K562 (cell line): ENCODE measurements around the gene CCNY. TPM values are rescaled to one million over a fixed set of nuclear protein-coding genes. Genes with fewer than 3 reads are reported as not detected.

Source experiments
- CAMTA2 ChIP-seq: fragments of 250-450 bp; sonication (Bioruptor Pico); conservative IDR thresholded peaks from 2 replicates; pipeline ENCODE4 v1.5.1; 2022
- ETV5 ChIP-seq: sonication (generic); formaldehyde crosslinking; IDR thresholded peaks from 2 replicates; pipeline ENCODE4 v1.4.0; 2020; ENCODE audit warnings: low read depth, mild to moderate bottlenecking, missing genetic modification reagents
- FIP1L1 ChIP-seq: fragments of 200-400 bp; formaldehyde crosslinking; IDR thresholded peaks from 2 replicates; pipeline ENCODE4 v1.6.1; 2018; ENCODE audit warnings: mild to moderate bottlenecking, low read depth, low read length; ENCODE audit not compliant: poor library complexity, severe bottlenecking
- FOXA1 ChIP-seq: fragments of 450-650 bp; IDR thresholded peaks from 2 replicates; pipeline ENCODE4 v1.6.1; 2016; ENCODE audit warnings: mild to moderate bottlenecking, borderline replicate concordance
- HMG20A ChIP-seq: fragments of 450-650 bp; formaldehyde crosslinking; conservative IDR thresholded peaks from 2 replicates; pipeline ENCODE4 v1.4.0; 2020; ENCODE audit warnings: mild to moderate bottlenecking, mixed read lengths
- NCOA1 ChIP-seq: fragments of 450-650 bp; IDR thresholded peaks from 2 replicates; pipeline ENCODE4 v1.6.1; 2016; ENCODE audit warnings: low read depth
- NCOR1 ChIP-seq: fragments of 450-650 bp; IDR thresholded peaks from 2 replicates; pipeline ENCODE4 v1.6.1; 2016; ENCODE audit warnings: mild to moderate bottlenecking, moderate library complexity
- NFE2L1 ChIP-seq: fragments of 450-650 bp; IDR thresholded peaks from 2 replicates; pipeline ENCODE4 v1.6.1; 2016; ENCODE audit warnings: missing genetic modification characterization, low read depth, mild to moderate bottlenecking, missing compliant biosample characterization, moderate library complexity, borderline replicate concordance
- NFIC ChIP-seq: fragments of 450-650 bp; IDR thresholded peaks from 2 replicates; pipeline ENCODE4 v1.6.1; 2017; ENCODE audit warnings: mild to moderate bottlenecking, inconsistent platforms
- NFIX ChIP-seq: fragments of 250-450 bp; sonication (Bioruptor Pico); IDR thresholded peaks from 2 replicates; pipeline ENCODE4 v1.4.0; 2020; ENCODE audit warnings: low read depth, mild to moderate bottlenecking, moderate library complexity
- POLR2A ChIP-seq: fragments of 450-650 bp; conservative IDR thresholded peaks from 2 replicates; pipeline ENCODE4 v1.6.1; 2016
- PPARD ChIP-seq: fragments of 250-450 bp; sonication (Bioruptor Pico); IDR thresholded peaks from 2 replicates; pipeline ENCODE4 v1.8.0; 2022; ENCODE audit warnings: inconsistent platforms, mild to moderate bottlenecking, moderate library complexity
- PURB ChIP-seq: sonication (generic); formaldehyde crosslinking; IDR thresholded peaks from 2 replicates; pipeline ENCODE4 v1.9.0; 2021; ENCODE audit warnings: low read depth, mild to moderate bottlenecking, missing genetic modification reagents
- SNIP1 ChIP-seq: fragments of 450-650 bp; IDR thresholded peaks from 2 replicates; pipeline ENCODE4 v1.7.1; 2017; ENCODE audit warnings: low read depth, mild to moderate bottlenecking
- SRSF3 ChIP-seq: fragments of 200-400 bp; formaldehyde crosslinking; IDR thresholded peaks from 2 replicates; pipeline ENCODE4 v1.6.1; 2016; ENCODE audit warnings: mild to moderate bottlenecking, low read length, moderate library complexity; ENCODE audit not compliant: insufficient read depth
- TSHZ1 ChIP-seq: fragments of 250-450 bp; sonication (Bioruptor Pico); IDR thresholded peaks from 2 replicates; pipeline ENCODE4 v1.4.0; 2020; ENCODE audit warnings: mild to moderate bottlenecking, moderate library complexity
- ZNF133 ChIP-seq: fragments of 250-450 bp; sonication (Bioruptor Pico); IDR thresholded peaks from 2 replicates; pipeline ENCODE4 v1.4.0; 2020; ENCODE audit warnings: mild to moderate bottlenecking
- ZNF23 ChIP-seq: fragments of 250-450 bp; sonication (Bioruptor Pico); IDR thresholded peaks from 2 replicates; pipeline ENCODE4 v1.4.0; 2020; ENCODE audit warnings: mild to moderate bottlenecking
- ZNF347 ChIP-seq: fragments of 450-650 bp; formaldehyde crosslinking; IDR thresholded peaks from 2 replicates; pipeline ENCODE4 v1.4.0; 2020; ENCODE audit warnings: low read depth, mild to moderate bottlenecking, moderate library complexity
- ZNF445 ChIP-seq: fragments of 250-450 bp; sonication (Bioruptor Pico); IDR thresholded peaks from 2 replicates; pipeline ENCODE4 v1.4.0; 2020; ENCODE audit warnings: low read depth, mild to moderate bottlenecking, moderate library complexity
- polyA plus RNA-seq, 8 experiments: library from polyadenylated mRNA; depleted of rRNA in 4 of 8; stranded (reverse) in 5 of 8; unstranded in 3 of 8; fragments of >200 nt; fragmentation: Nextera tagmentation in 2 of 8; fragmentation: Illumina TruSeq in 1 of 8; extraction: Ambion mirVana in 2 of 8; extraction: Trizol in 1 of 8; gene quantifications; 2 replicates each; pipeline versions ENCODE4 v1.2.1 to v1.2.3, GENCODE V29; 2011 to 2014; ENCODE audit warnings: inconsistent platforms in 1 of 8, missing spikeins in 1 of 8
- total RNA-seq, 7 experiments: library from RNA; depleted of rRNA in 6 of 7; stranded (reverse); fragments of >200 nt in 6 of 7; fragmentation: Illumina TruSeq in 2 of 7; extraction: Trizol in 2 of 7; gene quantifications; 2 replicates each; pipeline versions ENCODE4 v1.2.1 to v1.2.3, GENCODE V29; 2011 to 2021; ENCODE audit warnings: low replicate concordance in 1 of 7
- TF ChIP-seq, protein P1 (sequence below): sonication (generic); formaldehyde crosslinking; IDR thresholded peaks from 2 replicates; pipeline ENCODE4 v1.8.1; 2023; ENCODE audit warnings: mild to moderate bottlenecking, missing genetic modification reagents, moderate library complexity
- TF ChIP-seq, protein P2 (sequence below): fragments of 150-350 bp; IDR thresholded peaks from 2 replicates; pipeline ENCODE4 v1.6.1; 2014; ENCODE audit warnings: low read depth, mild to moderate bottlenecking, low read length, borderline replicate concordance

CCNY gene
- total and polyA plus RNA-seq, 9 of the 15 experiments (the other 6 are each of a cell fraction or from before 2014, with no cell fraction given), result 8.4 to 109 (median 38.6) TPM

- no peak for TF ChIP-seq TSHZ1
- peak; percentile 52; the same call in 1 of the 2 replicates for TF ChIP-seq NCOA1
- TF ChIP-seq PPARD (CRISPR knock-in tag), result no peak
- TF ChIP-seq ZNF347 (CRISPR knock-in tag), result no peak
- TF ChIP-seq HMG20A (CRISPR knock-in tag), result no peak
- no peak for TF ChIP-seq FOXA1
- no peak for TF ChIP-seq SNIP1
- TF ChIP-seq, protein P1, sequence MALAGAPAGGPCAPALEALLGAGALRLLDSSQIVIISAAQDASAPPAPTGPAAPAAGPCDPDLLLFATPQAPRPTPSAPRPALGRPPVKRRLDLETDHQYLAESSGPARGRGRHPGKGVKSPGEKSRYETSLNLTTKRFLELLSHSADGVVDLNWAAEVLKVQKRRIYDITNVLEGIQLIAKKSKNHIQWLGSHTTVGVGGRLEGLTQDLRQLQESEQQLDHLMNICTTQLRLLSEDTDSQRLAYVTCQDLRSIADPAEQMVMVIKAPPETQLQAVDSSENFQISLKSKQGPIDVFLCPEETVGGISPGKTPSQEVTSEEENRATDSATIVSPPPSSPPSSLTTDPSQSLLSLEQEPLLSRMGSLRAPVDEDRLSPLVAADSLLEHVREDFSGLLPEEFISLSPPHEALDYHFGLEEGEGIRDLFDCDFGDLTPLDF (CRISPR knock-in tag), result no peak
- TF ChIP-seq ZNF445 (CRISPR knock-in tag), result no peak
- no peak for TF ChIP-seq SRSF3
- TF ChIP-seq NFIX (CRISPR knock-in tag), result no peak
- no peak for TF ChIP-seq POLR2A
- TF ChIP-seq NFE2L1 (tag), result no peak
- TF ChIP-seq CAMTA2 (CRISPR knock-in tag), result no peak
- TF ChIP-seq FIP1L1, result no peak
- TF ChIP-seq NCOR1, result peak; percentile 74
- TF ChIP-seq ZNF23 (CRISPR knock-in tag), result no peak
- no peak for TF ChIP-seq ETV5 (CRISPR knock-in tag)
- TF ChIP-seq, protein P2, sequence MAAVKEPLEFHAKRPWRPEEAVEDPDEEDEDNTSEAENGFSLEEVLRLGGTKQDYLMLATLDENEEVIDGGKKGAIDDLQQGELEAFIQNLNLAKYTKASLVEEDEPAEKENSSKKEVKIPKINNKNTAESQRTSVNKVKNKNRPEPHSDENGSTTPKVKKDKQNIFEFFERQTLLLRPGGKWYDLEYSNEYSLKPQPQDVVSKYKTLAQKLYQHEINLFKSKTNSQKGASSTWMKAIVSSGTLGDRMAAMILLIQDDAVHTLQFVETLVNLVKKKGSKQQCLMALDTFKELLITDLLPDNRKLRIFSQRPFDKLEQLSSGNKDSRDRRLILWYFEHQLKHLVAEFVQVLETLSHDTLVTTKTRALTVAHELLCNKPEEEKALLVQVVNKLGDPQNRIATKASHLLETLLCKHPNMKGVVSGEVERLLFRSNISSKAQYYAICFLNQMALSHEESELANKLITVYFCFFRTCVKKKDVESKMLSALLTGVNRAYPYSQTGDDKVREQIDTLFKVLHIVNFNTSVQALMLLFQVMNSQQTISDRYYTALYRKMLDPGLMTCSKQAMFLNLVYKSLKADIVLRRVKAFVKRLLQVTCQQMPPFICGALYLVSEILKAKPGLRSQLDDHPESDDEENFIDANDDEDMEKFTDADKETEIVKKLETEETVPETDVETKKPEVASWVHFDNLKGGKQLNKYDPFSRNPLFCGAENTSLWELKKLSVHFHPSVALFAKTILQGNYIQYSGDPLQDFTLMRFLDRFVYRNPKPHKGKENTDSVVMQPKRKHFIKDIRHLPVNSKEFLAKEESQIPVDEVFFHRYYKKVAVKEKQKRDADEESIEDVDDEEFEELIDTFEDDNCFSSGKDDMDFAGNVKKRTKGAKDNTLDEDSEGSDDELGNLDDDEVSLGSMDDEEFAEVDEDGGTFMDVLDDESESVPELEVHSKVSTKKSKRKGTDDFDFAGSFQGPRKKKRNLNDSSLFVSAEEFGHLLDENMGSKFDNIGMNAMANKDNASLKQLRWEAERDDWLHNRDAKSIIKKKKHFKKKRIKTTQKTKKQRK, result no peak
- TF ChIP-seq NFIC, result peak; percentile 48
- TF ChIP-seq ZNF133 (CRISPR knock-in tag), result no peak
- TF ChIP-seq PURB (CRISPR knock-in tag), result no peak
These were observed 76.7 kb downstream of the CCNY start (continued) for GRCh38 chr10:35412900-35413491.
